Body of pancreas (tissue), 4 donors: Measurements from ENCODE around the gene TEDC2.

Experiments used
- POLR2A ChIP-seq, 3 donors: fragments of 450-650 bp; IDR thresholded peaks; one replicate each; pipeline ENCODE4 v1.6.1; 2016; ENCODE audit warnings: antibody characterized with exemption in 3 of 3, mild to moderate bottlenecking in 2 of 3
- TF ChIP-seq, protein P1 (sequence below), 7 experiments: fragments of 450-650 bp in 4 of 7; fragments of 200-600 bp in 3 of 7; sonication (generic) in 3 of 7; IDR thresholded peaks; one replicate each; pipeline ENCODE4 v1.5.1; 2016 to 2019; ENCODE audit warnings: antibody characterized with exemption in 7 of 7

DNA sequence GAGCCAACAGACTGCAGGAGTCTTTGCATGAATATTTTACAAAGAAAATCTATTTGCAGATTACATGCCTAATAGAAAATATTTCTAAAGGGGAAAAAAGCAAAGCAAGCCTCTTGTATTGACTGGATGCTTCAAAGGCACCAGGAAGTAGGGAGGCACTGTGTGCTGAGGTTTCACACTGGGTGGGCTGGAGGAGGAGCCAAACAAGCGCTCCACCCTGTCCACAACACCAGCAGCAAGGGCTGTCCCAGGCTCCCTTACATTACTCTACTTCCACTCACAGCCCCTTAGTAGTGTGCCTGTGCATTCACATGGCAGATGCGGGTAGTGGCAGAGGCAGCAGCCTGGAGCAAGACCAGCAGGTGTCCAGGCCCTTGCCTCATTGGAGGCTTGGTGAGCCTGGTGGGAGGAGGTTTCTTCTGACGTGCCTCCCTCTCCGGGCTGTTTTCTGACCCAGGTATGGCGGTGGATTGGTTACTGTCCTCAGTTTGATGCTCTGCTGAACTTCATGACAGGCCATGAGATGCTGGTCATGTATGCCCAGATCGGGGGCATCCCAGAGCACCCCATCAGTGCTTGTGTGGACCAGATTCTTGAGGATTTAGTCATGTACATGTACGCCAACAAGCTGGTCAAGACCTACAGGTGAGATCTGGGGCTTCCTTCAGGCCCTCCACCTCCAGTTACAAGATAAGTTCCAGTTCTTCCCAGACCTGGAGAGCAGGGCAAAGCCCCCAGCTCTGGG is 37.6 kb upstream of the TEDC2 start:
- TF ChIP-seq, protein P1, sequence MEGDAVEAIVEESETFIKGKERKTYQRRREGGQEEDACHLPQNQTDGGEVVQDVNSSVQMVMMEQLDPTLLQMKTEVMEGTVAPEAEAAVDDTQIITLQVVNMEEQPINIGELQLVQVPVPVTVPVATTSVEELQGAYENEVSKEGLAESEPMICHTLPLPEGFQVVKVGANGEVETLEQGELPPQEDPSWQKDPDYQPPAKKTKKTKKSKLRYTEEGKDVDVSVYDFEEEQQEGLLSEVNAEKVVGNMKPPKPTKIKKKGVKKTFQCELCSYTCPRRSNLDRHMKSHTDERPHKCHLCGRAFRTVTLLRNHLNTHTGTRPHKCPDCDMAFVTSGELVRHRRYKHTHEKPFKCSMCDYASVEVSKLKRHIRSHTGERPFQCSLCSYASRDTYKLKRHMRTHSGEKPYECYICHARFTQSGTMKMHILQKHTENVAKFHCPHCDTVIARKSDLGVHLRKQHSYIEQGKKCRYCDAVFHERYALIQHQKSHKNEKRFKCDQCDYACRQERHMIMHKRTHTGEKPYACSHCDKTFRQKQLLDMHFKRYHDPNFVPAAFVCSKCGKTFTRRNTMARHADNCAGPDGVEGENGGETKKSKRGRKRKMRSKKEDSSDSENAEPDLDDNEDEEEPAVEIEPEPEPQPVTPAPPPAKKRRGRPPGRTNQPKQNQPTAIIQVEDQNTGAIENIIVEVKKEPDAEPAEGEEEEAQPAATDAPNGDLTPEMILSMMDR (IDR thresholded peaks at IDR 0.05) = no peak
- no peak for TF ChIP-seq POLR2A (IDR thresholded peaks at IDR 0.05)
